ENCODE measurements around the gene R3HDM2. TPM values are rescaled to one million over a fixed set of nuclear protein-coding genes. Genes with fewer than 3 reads are reported as not detected.

R3HDM2 gene
- total RNA-seq, 6 experiments from 2014 or later, result 33.7 to 39.4 (median 37.9) TPM

DNA sequence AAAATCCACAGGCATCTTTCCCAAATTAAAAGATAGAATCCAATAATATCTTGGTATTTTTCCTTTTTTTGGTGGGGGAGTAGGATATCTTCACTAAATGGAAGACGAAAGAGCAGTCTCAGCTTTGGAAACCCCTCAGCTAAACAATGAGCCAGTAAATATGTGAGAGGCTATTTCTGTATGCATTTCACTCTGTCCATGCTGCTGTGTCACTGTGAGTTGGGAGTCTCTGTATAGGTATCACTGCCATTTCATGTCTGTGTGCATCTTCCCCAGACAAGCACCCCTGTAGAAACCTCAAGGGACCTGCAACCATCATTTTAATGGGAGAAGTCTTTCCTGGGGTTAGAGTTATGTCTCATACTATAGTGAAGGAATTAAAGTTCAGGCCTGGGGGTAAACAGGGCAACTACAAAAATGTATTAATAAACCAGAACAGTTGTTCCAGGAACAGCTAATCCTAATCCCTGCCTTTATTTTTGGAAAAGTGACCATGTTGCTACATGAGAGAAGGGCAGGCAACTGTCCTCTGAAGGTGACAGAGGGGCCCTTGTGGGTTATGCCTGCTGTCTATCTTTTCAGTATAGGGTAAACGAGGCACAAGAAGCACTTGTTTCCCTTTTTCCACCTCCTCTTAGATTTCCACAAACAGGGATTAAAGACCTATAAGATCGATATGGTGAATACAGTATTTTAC is 168.6 kb downstream of the R3HDM2 start:
- TF ChIP-seq, protein P1, sequence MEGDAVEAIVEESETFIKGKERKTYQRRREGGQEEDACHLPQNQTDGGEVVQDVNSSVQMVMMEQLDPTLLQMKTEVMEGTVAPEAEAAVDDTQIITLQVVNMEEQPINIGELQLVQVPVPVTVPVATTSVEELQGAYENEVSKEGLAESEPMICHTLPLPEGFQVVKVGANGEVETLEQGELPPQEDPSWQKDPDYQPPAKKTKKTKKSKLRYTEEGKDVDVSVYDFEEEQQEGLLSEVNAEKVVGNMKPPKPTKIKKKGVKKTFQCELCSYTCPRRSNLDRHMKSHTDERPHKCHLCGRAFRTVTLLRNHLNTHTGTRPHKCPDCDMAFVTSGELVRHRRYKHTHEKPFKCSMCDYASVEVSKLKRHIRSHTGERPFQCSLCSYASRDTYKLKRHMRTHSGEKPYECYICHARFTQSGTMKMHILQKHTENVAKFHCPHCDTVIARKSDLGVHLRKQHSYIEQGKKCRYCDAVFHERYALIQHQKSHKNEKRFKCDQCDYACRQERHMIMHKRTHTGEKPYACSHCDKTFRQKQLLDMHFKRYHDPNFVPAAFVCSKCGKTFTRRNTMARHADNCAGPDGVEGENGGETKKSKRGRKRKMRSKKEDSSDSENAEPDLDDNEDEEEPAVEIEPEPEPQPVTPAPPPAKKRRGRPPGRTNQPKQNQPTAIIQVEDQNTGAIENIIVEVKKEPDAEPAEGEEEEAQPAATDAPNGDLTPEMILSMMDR (IDR thresholded peaks at IDR 0.05), result no peak
- Mint-ChIP-seq H3K27ac (no peak overlapping the region), H3K27me3 (ENCODE audit: insufficient read depth) (no peaks in the 10 kb centered on the region; the same call in 1 of the 2 replicates)

DNA sequence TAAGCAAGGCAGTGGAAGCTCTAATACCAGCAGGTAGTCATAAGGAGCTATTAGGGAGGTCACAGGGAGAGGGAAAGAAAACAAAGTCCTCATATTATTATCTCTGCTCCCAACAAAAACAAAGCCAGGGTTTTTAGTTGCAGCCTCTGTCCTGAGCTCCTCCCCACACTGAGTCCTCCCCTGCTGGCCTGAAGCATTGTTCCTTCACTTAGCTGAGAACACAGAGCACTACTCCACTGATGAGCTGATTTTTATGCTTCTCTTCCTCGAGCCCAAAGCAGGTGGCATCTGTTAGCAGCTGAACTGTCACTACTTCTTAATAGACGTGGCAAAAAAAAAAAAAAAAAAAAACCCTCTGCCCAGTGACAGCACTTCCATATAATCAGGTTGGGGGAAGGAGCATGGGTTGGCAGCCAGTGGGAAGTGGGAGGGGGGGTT is 169.4 kb downstream of the R3HDM2 start:
- no peak for DNase-seq
- Mint-ChIP-seq H3K4me1 (ENCODE audit: low read depth) (peaks cover 7% of the 10 kb centered on the region), H3K4me3 (no peak overlapping the region), H3K27ac (no peak overlapping the region), H3K36me3 (ENCODE audit: low read depth) (peaks cover 4% of the 10 kb centered on the region; the same call in 1 of the 2 replicates), H3K9me3 (no peaks in the 10 kb centered on the region), H3K27me3 (ENCODE audit: insufficient read depth) (no peaks in the 10 kb centered on the region)
- TF ChIP-seq, protein P1 (IDR thresholded peaks at IDR 0.05), result no peak

More for the DNA sequence above, 168.6 kb downstream of the R3HDM2 start:
- no peak overlapping the region for H3K4me3 Mint-ChIP-seq
- H3K36me3 Mint-ChIP-seq (ENCODE audit: low read depth), result peaks cover 4% of the 10 kb centered on the region; the same call in 1 of the 2 replicates
- no peaks in the 10 kb centered on the region for H3K9me3 Mint-ChIP-seq
- DNase-seq, result no peak
- H3K4me1 Mint-ChIP-seq (ENCODE audit: low read depth), result peaks cover 7% of the 10 kb centered on the region

DNA sequence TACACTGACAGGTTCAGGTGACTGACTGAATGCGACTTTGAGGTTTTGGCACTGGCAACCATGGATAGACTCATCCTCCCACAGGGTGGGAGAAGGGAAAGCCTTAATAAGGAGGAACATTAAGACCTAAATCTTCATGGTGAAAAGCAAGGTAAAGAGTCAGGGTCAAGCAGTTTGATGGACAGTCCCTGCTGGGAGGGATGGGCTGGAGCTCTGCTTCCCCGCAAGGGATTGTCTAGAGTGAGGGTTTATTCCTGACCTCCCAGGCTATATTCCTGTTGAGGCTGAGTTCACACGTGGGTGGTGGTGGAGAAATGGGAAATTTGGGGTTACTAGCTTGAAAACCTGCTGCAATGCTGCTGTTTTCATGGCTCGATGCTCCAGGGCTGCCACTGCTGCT is 170.5 kb downstream of the R3HDM2 start:
- Mint-ChIP-seq H3K4me1 (ENCODE audit: low read depth) (peaks cover 7% of the 10 kb centered on the region), H3K27ac (no peak overlapping the region), H3K9me3 (no peaks in the 10 kb centered on the region), H3K36me3 (ENCODE audit: low read depth) (peaks cover 4% of the 10 kb centered on the region; the same call in 1 of the 2 replicates), H3K4me3 (no peak overlapping the region), H3K27me3 (ENCODE audit: insufficient read depth) (no peaks in the 10 kb centered on the region)
- DNase-seq, result no peak
- TF ChIP-seq, protein P1 (IDR thresholded peaks at IDR 0.05), result no peak

DNA sequence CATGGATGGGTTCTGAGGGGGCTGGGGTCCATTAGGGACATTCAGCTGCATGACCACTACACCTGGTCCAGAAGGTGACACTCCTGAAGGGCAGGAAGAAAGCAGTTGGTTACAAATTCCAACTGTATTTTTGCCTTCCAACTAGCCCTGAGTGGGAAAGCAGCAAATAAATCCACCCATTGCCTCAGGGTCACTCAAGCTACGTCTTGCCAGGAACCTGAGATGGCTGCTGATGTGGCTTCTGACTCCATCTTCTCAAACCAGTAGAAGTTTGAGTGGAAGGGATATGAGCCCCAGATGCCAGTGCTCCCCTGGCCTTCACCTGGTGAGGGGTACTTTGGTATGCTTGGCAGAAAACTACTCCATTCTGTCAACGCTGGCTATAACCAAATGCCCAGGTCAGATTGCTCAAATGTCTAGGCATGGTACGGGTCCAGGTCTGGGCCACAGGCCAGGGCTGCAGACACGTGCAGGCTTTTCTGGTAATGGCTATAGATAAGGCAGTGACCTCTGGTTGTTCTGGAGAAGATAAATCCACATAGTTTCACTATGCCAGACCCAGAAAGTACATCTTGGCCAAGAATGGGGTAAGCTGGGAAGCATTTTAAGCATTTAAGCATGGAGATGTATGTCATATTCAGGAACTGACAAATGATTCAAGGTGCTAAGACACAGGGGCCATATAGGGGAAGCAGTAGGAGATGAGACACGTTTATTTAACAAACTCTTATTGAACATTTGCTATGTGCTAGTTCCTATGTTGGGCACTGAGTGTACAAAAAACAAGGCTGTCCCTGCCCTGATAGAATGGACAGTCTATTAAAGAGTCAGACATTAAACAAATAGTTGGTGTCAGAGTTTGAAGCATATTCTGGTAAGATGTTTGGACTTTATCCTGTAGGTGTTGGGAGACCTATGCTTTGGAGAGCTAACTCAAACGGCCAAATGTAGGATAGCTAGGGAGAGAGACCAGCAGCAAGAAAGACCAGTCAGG is 171.6 kb downstream of the R3HDM2 start:
- no peak overlapping the region for H3K27ac Mint-ChIP-seq
- peaks cover 7% of the 10 kb centered on the region for H3K4me1 Mint-ChIP-seq (ENCODE audit: low read depth)
- no peaks in the 10 kb centered on the region for H3K9me3 Mint-ChIP-seq
- no peaks in the 10 kb centered on the region for H3K27me3 Mint-ChIP-seq (ENCODE audit: insufficient read depth)
- no peak overlapping the region for H3K4me3 Mint-ChIP-seq
- DNase-seq, result no peak
- TF ChIP-seq, protein P1 (IDR thresholded peaks at IDR 0.05), result no peak
- peaks cover 4% of the 10 kb centered on the region; the same call in 1 of the 2 replicates for H3K36me3 Mint-ChIP-seq (ENCODE audit: low read depth)

DNA sequence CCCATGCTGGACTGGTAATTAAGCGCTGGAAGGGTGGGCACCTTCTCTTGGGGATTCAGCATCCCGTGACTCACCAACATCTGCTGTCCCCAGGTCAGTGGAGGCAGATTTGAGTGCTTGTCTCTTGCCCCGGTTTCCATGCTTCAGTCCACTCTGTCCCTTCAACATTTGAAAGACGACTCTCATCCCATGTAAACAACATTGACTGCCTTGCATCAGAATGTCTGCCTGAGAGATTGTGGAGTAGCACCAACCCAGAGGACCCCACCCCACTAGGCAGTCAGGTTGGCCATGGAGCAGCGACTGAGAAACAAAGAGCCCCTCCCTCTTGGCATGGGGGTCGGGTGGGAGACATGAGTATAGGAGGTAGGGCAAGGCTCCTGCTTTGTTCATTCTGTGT is 174.9 kb downstream of the R3HDM2 start:
- peaks cover 1% of the 10 kb centered on the region; the same call in 1 of the 2 replicates for H3K27me3 Mint-ChIP-seq (ENCODE audit: insufficient read depth)

More for the DNA sequence above, 174.9 kb downstream of the R3HDM2 start:
- DNase-seq, result no peak
- TF ChIP-seq, protein P1 (IDR thresholded peaks at IDR 0.05), result no peak
- H3K4me1 Mint-ChIP-seq (ENCODE audit: low read depth), result no peaks in the 10 kb centered on the region
- H3K27ac Mint-ChIP-seq, result no peak overlapping the region
- no peaks in the 10 kb centered on the region for H3K9me3 Mint-ChIP-seq
- H3K4me3 Mint-ChIP-seq, result no peak overlapping the region
- H3K36me3 Mint-ChIP-seq (ENCODE audit: low read depth), result peaks cover 4% of the 10 kb centered on the region; the same call in 1 of the 2 replicates
